ENCODE measurements around the gene BLID. TPM values are rescaled to one million over a fixed set of nuclear protein-coding genes. Genes with fewer than 3 reads are reported as not detected.

Gene BLID
- total and polyA plus RNA-seq, 4 donors, result 0.25 to 4.5 TPM; not detected in 2

- Histone ChIP-seq H3K9ac (ENCODE audit: insufficient read depth in 1 of 2, low read length in 2 of 2) (no peak overlapping the region), H3K36me3 (ENCODE audit: control insufficient read depth in 4 of 4, insufficient read depth in 4 of 4, low read length in 4 of 4) (no peaks in the 10 kb centered on the region), H3K27me3 (ENCODE audit: control insufficient read depth in 3 of 3, insufficient read depth in 3 of 3, low read length in 2 of 3) (no peaks in the 10 kb centered on the region), H3K4me3 (no peak overlapping the region), H3K9me3 (ENCODE audit: control insufficient read depth in 4 of 4, insufficient read depth in 3 of 4, low read length in 3 of 4) (no peaks in the 10 kb centered on the region), H3K27ac (ENCODE audit: low read depth in 1 of 2, low read length in 1 of 2) (peak overlapping the region in 1 of 2 donors; percentile 57), H3K4me1 (ENCODE audit: control insufficient read depth in 5 of 5, insufficient read depth in 5 of 5, low read length in 5 of 5) (peaks cover 0 to 1% (median 0%) of the 10 kb centered on the region in 5 donors)
- WGBS, 2 donors, result 96 to 98% methylated on average over 3 of the region's 3 CpGs
- ATAC-seq (ENCODE audit: insufficient read depth, low FRiP score) (no peak), DNase-seq (no peak)
- TF ChIP-seq CTCF (IDR thresholded peaks at IDR 0.05; ENCODE audit: control extremely low read depth, extremely low read depth), result no peak
Observed at GRCh38 chr11:122108828-122109227, 7.2 kb downstream of the BLID start.

- no peaks in the 10 kb centered on the region for H3K9me3 ChIP-seq (ENCODE audit: control insufficient read depth in 4 of 4, insufficient read depth in 3 of 4, low read length in 3 of 4)
Observed at GRCh38 chr11:122108192-122108799, 7.7 kb downstream of the BLID start.

GRCh38 chr11:122107566-122107965 lies 8.4 kb downstream of the BLID start:
- H3K4me1 ChIP-seq (ENCODE audit: control insufficient read depth in 5 of 5, insufficient read depth in 5 of 5, low read length in 5 of 5), result peaks cover 0 to 1% (median 0%) of the 10 kb centered on the region in 5 donors
- 50 to 67% methylated on average over 3 of the region's 3 CpGs for WGBS, 2 donors

More at GRCh38 chr11:122108192-122108799, 7.7 kb downstream of the BLID start:
- H3K9ac ChIP-seq (ENCODE audit: insufficient read depth in 1 of 2, low read length in 2 of 2), result no peak overlapping the region
- H3K4me3 ChIP-seq, result no peak overlapping the region
- WGBS, 2 donors, result 40 to 49% methylated on average over 3 of the region's 3 CpGs
- peak; percentile 12 for TF ChIP-seq CTCF (IDR thresholded peaks at IDR 0.05; ENCODE audit: control extremely low read depth, extremely low read depth)
- no peak for ATAC-seq (ENCODE audit: insufficient read depth, low FRiP score)
- H3K4me1 ChIP-seq (ENCODE audit: control insufficient read depth in 5 of 5, insufficient read depth in 5 of 5, low read length in 5 of 5), result peaks cover 0 to 1% (median 0%) of the 10 kb centered on the region in 5 donors
- H3K36me3 ChIP-seq (ENCODE audit: control insufficient read depth in 4 of 4, insufficient read depth in 4 of 4, low read length in 4 of 4), result no peaks in the 10 kb centered on the region
- H3K27ac ChIP-seq (ENCODE audit: low read depth in 1 of 2, low read length in 1 of 2), result peak overlapping the region in 1 of 2 donors; percentile 73
- no peaks in the 10 kb centered on the region for H3K27me3 ChIP-seq (ENCODE audit: control insufficient read depth in 3 of 3, insufficient read depth in 3 of 3, low read length in 2 of 3)
- DNase-seq, result peak; percentile 50 to 77 (median 60)

More at GRCh38 chr11:122107566-122107965, 8.4 kb downstream of the BLID start:
- no peak overlapping the region for H3K9ac ChIP-seq (ENCODE audit: insufficient read depth in 1 of 2, low read length in 2 of 2)
- no peaks in the 10 kb centered on the region for H3K36me3 ChIP-seq (ENCODE audit: control insufficient read depth in 4 of 4, insufficient read depth in 4 of 4, low read length in 4 of 4)
- peak overlapping the region in 1 of 2 donors; percentile 73 for H3K27ac ChIP-seq (ENCODE audit: low read depth in 1 of 2, low read length in 1 of 2)
- H3K9me3 ChIP-seq (ENCODE audit: control insufficient read depth in 4 of 4, insufficient read depth in 3 of 4, low read length in 3 of 4), result no peaks in the 10 kb centered on the region
- DNase-seq (no peak), ATAC-seq (ENCODE audit: insufficient read depth, low FRiP score) (no peak)
- no peaks in the 10 kb centered on the region for H3K27me3 ChIP-seq (ENCODE audit: control insufficient read depth in 3 of 3, insufficient read depth in 3 of 3, low read length in 2 of 3)
- no peak for TF ChIP-seq CTCF (IDR thresholded peaks at IDR 0.05; ENCODE audit: control extremely low read depth, extremely low read depth)
- H3K4me3 ChIP-seq, result no peak overlapping the region
